CD14-positive monocyte (primary cell): ENCODE results near the gene NOP53. TPM values are rescaled to one million over a fixed set of nuclear protein-coding genes. Genes with fewer than 3 reads are reported as not detected.

ENCODE experiments used
- DNase-seq, 3 donors: peaks; one replicate each; pipeline ENCODE4 v3.0.0-alpha.2; 2011 to 2022
- H2AFZ ChIP-seq: 2 replicates; pipeline ENCODE4 v1.6.0; 2012; ENCODE audit warnings: mild to moderate bottlenecking, low read depth, low read length, inconsistent platforms; ENCODE audit not compliant: insufficient read depth, poor library complexity, severe bottlenecking
- H3K27ac ChIP-seq, 2 donors: 1 replicate in 1 of 2; 2 replicates in 1 of 2; pipeline ENCODE4 v1.5.1; 2012 to 2013; ENCODE audit warnings: low read length in 2 of 2, control low read depth in 1 of 2, inconsistent platforms in 1 of 2, low read depth in 1 of 2, mild to moderate bottlenecking in 1 of 2
- H3K27me3 ChIP-seq, 2 donors: one replicate each; pipeline versions ENCODE4 v1.6.0 to v1.6.1; 2011 to 2013; ENCODE audit warnings: low read length in 2 of 2; ENCODE audit not compliant: control insufficient read depth in 2 of 2, insufficient read depth in 2 of 2
- H3K36me3 ChIP-seq, 2 donors: replicated peaks in 1 of 2; 1 replicate in 1 of 2; 2 replicates in 1 of 2; pipeline versions ENCODE4 v1.5.1 to v1.6.1; 2012 to 2013; ENCODE audit warnings: low read length in 2 of 2, control low read depth in 1 of 2, inconsistent platforms in 1 of 2, mild to moderate bottlenecking in 1 of 2; ENCODE audit not compliant: insufficient read depth in 2 of 2, control insufficient read depth in 1 of 2
- H3K4me1 ChIP-seq, 2 donors: 1 replicate in 1 of 2; 2 replicates in 1 of 2; pipeline versions ENCODE4 v1.5.1 to v1.6.1; 2012 to 2013; ENCODE audit warnings: low read length in 2 of 2, control low read depth in 1 of 2, inconsistent platforms in 1 of 2, mild to moderate bottlenecking in 1 of 2, moderate library complexity in 1 of 2; ENCODE audit not compliant: insufficient read depth in 2 of 2, control insufficient read depth in 1 of 2
- H3K4me2 ChIP-seq: replicated peaks from 2 replicates; pipeline ENCODE3; 2012; ENCODE audit warnings: low read length, moderate library complexity, mild to moderate bottlenecking; ENCODE audit not compliant: poor library complexity, severe bottlenecking; ENCODE audit errors: extremely low read depth
- H3K4me3 ChIP-seq, 3 experiments: fragments of 200-600 bp in 1 of 3; sonication (generic) in 1 of 3; replicated peaks in 1 of 3; 1 replicate in 2 of 3; 2 replicates in 1 of 3; pipeline ENCODE4 v1.5.1; 2011 to 2013; ENCODE audit warnings: low read length in 3 of 3, mild to moderate bottlenecking in 3 of 3, control low read depth in 2 of 3, low read depth in 2 of 3, inconsistent platforms in 1 of 3, moderate library complexity in 1 of 3
- H3K79me2 ChIP-seq: 2 replicates; pipeline ENCODE4 v1.6.0; 2012; ENCODE audit warnings: mild to moderate bottlenecking, control low read depth, inconsistent platforms, low read length, moderate library complexity; ENCODE audit not compliant: insufficient read depth
- H3K9ac ChIP-seq: 2 replicates; pipeline ENCODE4 v1.6.0; 2017; ENCODE audit warnings: low read length, mild to moderate bottlenecking; ENCODE audit not compliant: insufficient read depth, poor library complexity, severe bottlenecking
- H3K9me3 ChIP-seq, 2 donors: replicated peaks in 1 of 2; 1 replicate in 1 of 2; 2 replicates in 1 of 2; pipeline versions ENCODE4 v1.5.1 to v1.6.1; 2012 to 2013; ENCODE audit warnings: low read length in 2 of 2, control low read depth in 1 of 2; ENCODE audit not compliant: control insufficient read depth in 1 of 2, insufficient read depth in 1 of 2
- H4K20me1 ChIP-seq: 2 replicates; pipeline ENCODE4 v1.6.0; 2012; ENCODE audit warnings: mild to moderate bottlenecking, low read length, control low read depth, moderate library complexity; ENCODE audit not compliant: insufficient read depth
- H3K27ac Mint-ChIP-seq, 7 donors: one replicate each; pipeline ENCODE4 v1.8.0; 2020; ENCODE audit warnings: mild to moderate bottlenecking in 7 of 7, mixed read lengths in 7 of 7, moderate library complexity in 6 of 7, inconsistent platforms in 2 of 7
- H3K27me3 Mint-ChIP-seq, 3 donors: one replicate each; pipeline ENCODE4 v1.8.0; 2021 to 2022; ENCODE audit warnings: low read depth in 3 of 3, mild to moderate bottlenecking in 3 of 3, mixed read lengths in 3 of 3, moderate library complexity in 3 of 3, inconsistent platforms in 1 of 3
- H3K36me3 Mint-ChIP-seq, 2 donors: one replicate each; pipeline ENCODE4 v1.8.0; 2020; ENCODE audit warnings: mixed read lengths in 2 of 2, inconsistent platforms in 1 of 2, mild to moderate bottlenecking in 1 of 2
- H3K4me1 Mint-ChIP-seq: one replicate; pipeline ENCODE4 v1.8.0; 2020; ENCODE audit warnings: mild to moderate bottlenecking, mixed read lengths
- H3K4me3 Mint-ChIP-seq, 2 donors: one replicate each; pipeline ENCODE4 v1.8.0; 2020; ENCODE audit warnings: mild to moderate bottlenecking in 2 of 2, mixed read lengths in 2 of 2, moderate library complexity in 1 of 2
- H3K9me3 Mint-ChIP-seq, 7 donors: one replicate each; pipeline ENCODE4 v1.8.0; 2020 to 2022; ENCODE audit warnings: mixed read lengths in 7 of 7, mild to moderate bottlenecking in 6 of 7, moderate library complexity in 6 of 7, inconsistent platforms in 2 of 7
- CTCF ChIP-seq: fragments of 200-600 bp; IDR thresholded peaks from one replicate; pipeline ENCODE4 v1.8.0; 2022; ENCODE audit warnings: antibody characterized with exemption, mild to moderate bottlenecking
- WGBS: methylation state at CpG from one replicate; pipeline ENCODE4 v1.1.5; 2013; ENCODE audit warnings: missing lambda C conversion rate; ENCODE audit not compliant: insufficient coverage; 5-methylcytosine and 5-hydroxymethylcytosine counted together
- intact Hi-C, 2 donors: fragments of 100-400 bp; cut with micrococcal nuclease; formaldehyde crosslinking; loops; one replicate each; pipeline versions ENCODE4 v1.15.0 to v1.15.1; 2023
- polyA plus RNA-seq, 3 donors: library from polyadenylated mRNA; depleted of rRNA in 1 of 3; unstranded in 2 of 3; stranded (reverse) in 1 of 3; fragments of 300-500 nt in 2 of 3; fragments of >200 nt in 1 of 3; fragmentation: Illumina TruSeq in 2 of 3; gene quantifications; 1 replicate in 2 of 3; 2 replicates in 1 of 3; pipeline ENCODE4 v1.2.3, GENCODE V29; 2012 to 2021

NOP53 gene
- polyA plus RNA-seq, 3 donors = 47.5 to 193 (median 70.4) TPM

DNA sequence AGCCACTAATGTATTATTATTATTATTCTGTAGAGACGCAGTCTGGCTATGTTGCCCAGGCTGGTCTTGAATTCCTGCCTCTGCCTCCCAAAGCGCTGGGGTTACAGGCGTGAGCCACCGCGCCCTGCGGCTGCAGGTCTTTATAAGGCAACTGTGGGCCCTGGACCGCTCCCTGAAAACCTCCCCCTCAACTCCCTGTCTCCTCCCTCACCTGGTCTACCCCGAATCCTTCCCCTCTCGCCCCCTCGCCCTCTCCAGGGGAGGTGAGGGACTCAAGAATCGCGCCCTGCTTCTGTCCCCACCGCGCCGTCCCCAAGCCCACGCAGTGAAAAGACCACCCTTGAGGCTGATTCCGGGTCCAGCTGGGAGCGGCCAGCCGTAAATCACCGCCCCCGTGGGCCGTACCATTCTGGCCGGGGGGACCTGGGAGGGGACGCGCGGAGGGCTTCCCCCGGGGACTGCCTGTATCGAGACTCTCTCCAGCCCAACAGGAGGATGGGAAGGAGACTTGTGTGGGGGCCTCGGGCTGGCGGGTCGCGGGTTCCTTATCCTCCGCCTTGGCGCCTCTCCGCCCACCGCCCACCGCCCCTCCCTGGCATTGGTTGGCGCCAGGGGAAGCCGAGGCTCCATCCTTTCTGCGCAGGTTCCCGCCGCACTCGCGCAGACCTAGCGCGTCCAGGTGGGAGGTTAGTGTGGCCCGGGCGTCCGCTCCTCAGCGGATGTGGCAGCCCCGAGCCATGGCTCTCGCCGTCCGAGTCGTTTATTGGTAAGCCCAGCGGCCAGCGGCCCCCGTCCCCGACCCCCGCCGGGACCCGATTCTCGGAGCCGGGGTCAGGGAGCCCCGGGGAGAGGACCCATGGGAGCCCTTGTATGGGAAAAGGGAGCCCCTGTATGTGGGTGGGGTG lies 33.0 kb downstream of the NOP53 start, which contains the start of gene SELENOW:
TSS of gene SELENOW (plus strand) at position 655 of the 905 bp plus-strand sequence. CDS start at position 738, 83 bp downstream.
- no peaks in the 10 kb centered on the region for H3K9me3 ChIP-seq
- peak within 1 kb of the TSS; percentile 100 for H2AFZ ChIP-seq
- peak within 1 kb of the TSS; percentile 20 to 92 for H3K27ac ChIP-seq
- intact Hi-C loops = no loop called here
- peaks cover 15 to 25% of the 10 kb centered on the region in 2 donors for H3K4me1 ChIP-seq
- H3K4me2 ChIP-seq = peak within 1 kb of the TSS; percentile 89
- DNase-seq = peak; percentile 28 to 52 (median 48)
- H3K36me3 ChIP-seq = peaks cover 14 to 23% of the 10 kb centered on the region in 2 donors
- H3K27me3 ChIP-seq = no peaks in the 10 kb centered on the region
- H3K9ac ChIP-seq = peak within 1 kb of the TSS; percentile 92
- peaks cover 13% of the 10 kb centered on the region for H3K79me2 ChIP-seq
- H3K36me3 Mint-ChIP-seq = peaks cover 22 to 25% of the 10 kb centered on the region in 2 donors
- peak within 1 kb of the TSS; percentile 85 to 96 for H3K4me3 Mint-ChIP-seq
- peaks cover 0 to 1% (median 0%) of the 10 kb centered on the region in 7 donors for H3K9me3 Mint-ChIP-seq
- peak within 1 kb of the TSS; percentile 53 to 95 (median 84) for H3K4me3 ChIP-seq
- TF ChIP-seq CTCF = no peak
- 2% methylated on average over 47 of the region's 65 CpGs for WGBS
- peaks cover 23% of the 10 kb centered on the region for H3K4me1 Mint-ChIP-seq
- H3K27ac Mint-ChIP-seq = peak within 1 kb of the TSS in 6 of 7 donors; percentile 78 to 90 (median 82)
- H4K20me1 ChIP-seq = no peaks in the 10 kb centered on the region
- H3K27me3 Mint-ChIP-seq = peaks cover 0 to 7% (median 2%) of the 10 kb centered on the region in 3 donors

DNA sequence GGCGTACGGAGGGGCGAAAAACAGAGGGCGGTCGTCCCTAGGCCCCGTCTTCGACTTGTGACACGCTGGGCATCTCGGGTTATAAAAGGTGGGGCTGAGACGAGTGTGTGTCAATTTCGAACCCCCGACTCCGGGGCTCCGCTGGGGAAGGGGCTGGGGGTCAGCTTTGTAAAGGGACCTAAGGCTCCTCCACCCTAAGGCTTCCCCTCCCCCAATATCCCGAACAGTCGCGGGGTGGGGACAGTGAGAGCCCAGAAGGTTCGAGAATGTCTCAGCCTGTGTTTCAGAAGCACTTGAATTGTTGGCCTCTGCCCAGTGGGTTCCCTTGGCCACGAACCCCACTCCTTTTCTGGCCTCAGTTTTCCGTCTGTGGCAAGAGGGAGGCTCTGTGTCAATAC lies 33.6 kb downstream of the NOP53 start:
- Histone ChIP-seq H3K9me3 (no peaks in the 10 kb centered on the region), H3K4me3 (peak overlapping the region; percentile 53 to 95 (median 84)), H2AFZ (peak overlapping the region; percentile 100), H3K4me1 (peaks cover 15 to 25% of the 10 kb centered on the region in 2 donors), H3K36me3 (peaks cover 14 to 30% of the 10 kb centered on the region in 2 donors), H3K9ac (peak overlapping the region; percentile 92), H3K27ac (peak overlapping the region in 1 of 2 donors; percentile 92), H3K79me2 (peaks cover 13% of the 10 kb centered on the region), H3K4me2 (peak overlapping the region; percentile 89), H4K20me1 (no peaks in the 10 kb centered on the region), H3K27me3 (no peaks in the 10 kb centered on the region)
- intact Hi-C loops = no loop called here
- peaks cover 0 to 7% (median 2%) of the 10 kb centered on the region in 3 donors for H3K27me3 Mint-ChIP-seq
- TF ChIP-seq CTCF = no peak
- peak overlapping the region; percentile 85 to 96 for H3K4me3 Mint-ChIP-seq
- peaks cover 23% of the 10 kb centered on the region for H3K4me1 Mint-ChIP-seq
- WGBS = 0% methylated on average over 11 of the region's 20 CpGs
- peaks cover 26 to 30% of the 10 kb centered on the region in 2 donors for H3K36me3 Mint-ChIP-seq
- DNase-seq = no peak
- peak overlapping the region in 2 of 7 donors; percentile 15 to 64 for H3K27ac Mint-ChIP-seq
- peaks cover 0 to 1% (median 0%) of the 10 kb centered on the region in 7 donors for H3K9me3 Mint-ChIP-seq
